K562 (cell line): ENCODE data around the gene LCA5. TPM values are rescaled to one million over a fixed set of nuclear protein-coding genes. Genes with fewer than 3 reads are reported as not detected.

Source experiments
- C11orf30 ChIP-seq: fragments of 450-650 bp; IDR thresholded peaks from 2 replicates; pipeline ENCODE4 v1.6.1; 2016; ENCODE audit warnings: low read depth, mild to moderate bottlenecking
- HMG20A ChIP-seq: fragments of 450-650 bp; formaldehyde crosslinking; conservative IDR thresholded peaks from 2 replicates; pipeline ENCODE4 v1.4.0; 2020; ENCODE audit warnings: mild to moderate bottlenecking, mixed read lengths
- KLF16 ChIP-seq: IDR thresholded peaks from 2 replicates; pipeline ENCODE4 v1.6.1; 2016; ENCODE audit warnings: antibody characterized with exemption
- SREBF1 ChIP-seq: fragments of 150-350 bp; IDR thresholded peaks from 2 replicates; pipeline ENCODE4 v1.6.1; 2014; ENCODE audit warnings: antibody characterized with exemption, low read depth, low read length, borderline replicate concordance
- TAF7 ChIP-seq: fragments of 450-650 bp; IDR thresholded peaks from 2 replicates; pipeline ENCODE4 v1.6.1; 2016; ENCODE audit warnings: missing genetic modification characterization, missing compliant biosample characterization
- TCFL5 ChIP-seq: fragments of 250-450 bp; sonication (Bioruptor Pico); conservative IDR thresholded peaks from 2 replicates; pipeline ENCODE4 v1.6.1; 2021; ENCODE audit warnings: mild to moderate bottlenecking, moderate library complexity, matching md5 sums
- ZNF76 ChIP-seq: fragments of 250-450 bp; sonication (Bioruptor Pico); IDR thresholded peaks from 2 replicates; pipeline ENCODE4 v1.4.0; 2020; ENCODE audit warnings: mild to moderate bottlenecking, moderate library complexity, borderline replicate concordance
- polyA plus RNA-seq, 8 experiments: library from polyadenylated mRNA; depleted of rRNA in 4 of 8; stranded (reverse) in 5 of 8; unstranded in 3 of 8; fragments of >200 nt; fragmentation: Nextera tagmentation in 2 of 8; fragmentation: Illumina TruSeq in 1 of 8; extraction: Ambion mirVana in 2 of 8; extraction: Trizol in 1 of 8; gene quantifications; 2 replicates each; pipeline versions ENCODE4 v1.2.1 to v1.2.3, GENCODE V29; 2011 to 2014; ENCODE audit warnings: inconsistent platforms in 1 of 8, missing spikeins in 1 of 8
- total RNA-seq, 7 experiments: library from RNA; depleted of rRNA in 6 of 7; stranded (reverse); fragments of >200 nt in 6 of 7; fragmentation: Illumina TruSeq in 2 of 7; extraction: Trizol in 2 of 7; gene quantifications; 2 replicates each; pipeline versions ENCODE4 v1.2.1 to v1.2.3, GENCODE V29; 2011 to 2021; ENCODE audit warnings: low replicate concordance in 1 of 7
- TF ChIP-seq, protein P1 (sequence below): fragments of 250-450 bp; sonication (Bioruptor Pico); IDR thresholded peaks from 2 replicates; pipeline ENCODE4 v1.5.0; 2021
- TF ChIP-seq, protein P2 (sequence below), 2 experiments: fragments of 450-650 bp; formaldehyde crosslinking in 1 of 2; IDR thresholded peaks; 2 replicates each; pipeline versions ENCODE4 v1.4.0 to v1.6.1; 2014 to 2020; ENCODE audit warnings: mild to moderate bottlenecking in 2 of 2, borderline replicate concordance in 1 of 2, low read depth in 1 of 2
- TF ChIP-seq, protein P3 (sequence below): fragments of 450-650 bp; formaldehyde crosslinking; IDR thresholded peaks from 2 replicates; pipeline ENCODE4 v1.4.0; 2020; ENCODE audit warnings: mild to moderate bottlenecking, moderate library complexity
- TF ChIP-seq, protein P4 (sequence below): sonication (generic); formaldehyde crosslinking; IDR thresholded peaks from 2 replicates; pipeline ENCODE4 v1.8.0; 2022; ENCODE audit warnings: mild to moderate bottlenecking, missing genetic modification reagents
- TF ChIP-seq, protein P5 (sequence below): IDR thresholded peaks from 2 replicates; pipeline ENCODE4 v1.6.1; 2011; ENCODE audit not compliant: insufficient read length; ENCODE audit errors: extremely low read depth

The LCA5 gene
- total and polyA plus RNA-seq, 9 of the 15 experiments (the other 6 are each of a cell fraction or from before 2014, with no cell fraction given) = 1.0 to 3.4 (median 1.8) TPM

DNA sequence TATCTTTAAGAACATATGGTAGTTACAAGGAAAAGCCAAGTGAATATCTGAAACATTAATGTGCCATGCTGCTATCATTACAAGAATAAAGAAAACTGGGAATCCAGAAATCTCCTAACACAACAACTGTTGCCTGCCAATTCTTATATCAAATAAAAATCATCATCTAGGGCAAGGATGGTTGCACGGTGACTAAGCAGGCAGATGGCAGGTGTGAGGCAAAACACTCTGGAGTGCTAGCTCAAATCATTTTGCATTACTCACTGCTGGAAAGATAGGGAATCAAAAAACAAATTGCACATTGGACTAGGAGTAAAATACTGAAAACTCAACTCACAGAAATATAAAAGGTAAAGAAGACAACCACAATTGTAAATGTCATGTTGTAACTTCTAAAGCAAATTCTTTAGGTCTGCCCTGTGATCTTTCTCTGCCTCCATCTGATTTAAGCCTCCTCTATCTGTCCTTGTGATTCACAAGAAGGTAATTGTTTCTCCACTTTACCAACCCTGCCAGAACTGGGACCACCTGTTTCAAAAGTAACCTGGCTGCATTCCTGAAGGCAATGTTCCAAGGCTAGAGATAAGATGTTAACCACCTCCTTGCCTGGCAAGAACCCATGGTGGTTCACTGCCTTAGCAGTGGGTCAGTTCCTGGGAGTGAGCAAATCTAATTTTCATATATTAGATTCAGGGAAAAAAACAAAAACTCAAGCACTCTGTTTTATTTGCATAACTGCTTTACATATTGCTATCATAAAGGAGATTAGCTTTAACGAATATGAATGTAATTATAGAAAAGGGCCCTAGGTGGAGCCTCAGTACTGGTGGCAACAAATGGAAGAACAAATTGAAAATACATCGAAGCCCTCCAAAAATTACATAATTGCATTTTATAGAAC, 33.1 kb upstream of the LCA5 start (continued):
- TF ChIP-seq, protein P1, sequence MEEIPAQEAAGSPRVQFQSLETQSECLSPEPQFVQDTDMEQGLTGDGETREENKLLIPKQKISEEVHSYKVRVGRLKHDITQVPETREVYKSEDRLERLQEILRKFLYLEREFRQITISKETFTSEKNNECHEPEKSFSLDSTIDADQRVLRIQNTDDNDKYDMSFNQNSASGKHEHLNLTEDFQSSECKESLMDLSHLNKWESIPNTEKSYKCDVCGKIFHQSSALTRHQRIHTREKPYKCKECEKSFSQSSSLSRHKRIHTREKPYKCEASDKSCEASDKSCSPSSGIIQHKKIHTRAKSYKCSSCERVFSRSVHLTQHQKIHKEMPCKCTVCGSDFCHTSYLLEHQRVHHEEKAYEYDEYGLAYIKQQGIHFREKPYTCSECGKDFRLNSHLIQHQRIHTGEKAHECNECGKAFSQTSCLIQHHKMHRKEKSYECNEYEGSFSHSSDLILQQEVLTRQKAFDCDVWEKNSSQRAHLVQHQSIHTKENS (CRISPR knock-in tag) = no peak
- TF ChIP-seq C11orf30 = peak; percentile 24; the same call in 1 of the 2 replicates
- TF ChIP-seq, protein P2, sequence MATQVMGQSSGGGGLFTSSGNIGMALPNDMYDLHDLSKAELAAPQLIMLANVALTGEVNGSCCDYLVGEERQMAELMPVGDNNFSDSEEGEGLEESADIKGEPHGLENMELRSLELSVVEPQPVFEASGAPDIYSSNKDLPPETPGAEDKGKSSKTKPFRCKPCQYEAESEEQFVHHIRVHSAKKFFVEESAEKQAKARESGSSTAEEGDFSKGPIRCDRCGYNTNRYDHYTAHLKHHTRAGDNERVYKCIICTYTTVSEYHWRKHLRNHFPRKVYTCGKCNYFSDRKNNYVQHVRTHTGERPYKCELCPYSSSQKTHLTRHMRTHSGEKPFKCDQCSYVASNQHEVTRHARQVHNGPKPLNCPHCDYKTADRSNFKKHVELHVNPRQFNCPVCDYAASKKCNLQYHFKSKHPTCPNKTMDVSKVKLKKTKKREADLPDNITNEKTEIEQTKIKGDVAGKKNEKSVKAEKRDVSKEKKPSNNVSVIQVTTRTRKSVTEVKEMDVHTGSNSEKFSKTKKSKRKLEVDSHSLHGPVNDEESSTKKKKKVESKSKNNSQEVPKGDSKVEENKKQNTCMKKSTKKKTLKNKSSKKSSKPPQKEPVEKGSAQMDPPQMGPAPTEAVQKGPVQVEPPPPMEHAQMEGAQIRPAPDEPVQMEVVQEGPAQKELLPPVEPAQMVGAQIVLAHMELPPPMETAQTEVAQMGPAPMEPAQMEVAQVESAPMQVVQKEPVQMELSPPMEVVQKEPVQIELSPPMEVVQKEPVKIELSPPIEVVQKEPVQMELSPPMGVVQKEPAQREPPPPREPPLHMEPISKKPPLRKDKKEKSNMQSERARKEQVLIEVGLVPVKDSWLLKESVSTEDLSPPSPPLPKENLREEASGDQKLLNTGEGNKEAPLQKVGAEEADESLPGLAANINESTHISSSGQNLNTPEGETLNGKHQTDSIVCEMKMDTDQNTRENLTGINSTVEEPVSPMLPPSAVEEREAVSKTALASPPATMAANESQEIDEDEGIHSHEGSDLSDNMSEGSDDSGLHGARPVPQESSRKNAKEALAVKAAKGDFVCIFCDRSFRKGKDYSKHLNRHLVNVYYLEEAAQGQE (IDR thresholded peaks at IDR 0.05; ENCODE audit: borderline replicate concordance) = peak; percentile 79; the same call in 1 of the 2 replicates
- TF ChIP-seq, protein P2 (CRISPR knock-in tag; IDR thresholded peaks at IDR 0.05; ENCODE audit: low read depth) = no peak
- TF ChIP-seq KLF16 = peak; percentile 32; the same call in 1 of the 2 replicates
- TF ChIP-seq, protein P3, sequence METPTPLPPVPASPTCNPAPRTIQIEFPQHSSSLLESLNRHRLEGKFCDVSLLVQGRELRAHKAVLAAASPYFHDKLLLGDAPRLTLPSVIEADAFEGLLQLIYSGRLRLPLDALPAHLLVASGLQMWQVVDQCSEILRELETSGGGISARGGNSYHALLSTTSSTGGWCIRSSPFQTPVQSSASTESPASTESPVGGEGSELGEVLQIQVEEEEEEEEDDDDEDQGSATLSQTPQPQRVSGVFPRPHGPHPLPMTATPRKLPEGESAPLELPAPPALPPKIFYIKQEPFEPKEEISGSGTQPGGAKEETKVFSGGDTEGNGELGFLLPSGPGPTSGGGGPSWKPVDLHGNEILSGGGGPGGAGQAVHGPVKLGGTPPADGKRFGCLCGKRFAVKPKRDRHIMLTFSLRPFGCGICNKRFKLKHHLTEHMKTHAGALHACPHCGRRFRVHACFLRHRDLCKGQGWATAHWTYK (CRISPR knock-in tag) = no peak
- TF ChIP-seq, protein P4, sequence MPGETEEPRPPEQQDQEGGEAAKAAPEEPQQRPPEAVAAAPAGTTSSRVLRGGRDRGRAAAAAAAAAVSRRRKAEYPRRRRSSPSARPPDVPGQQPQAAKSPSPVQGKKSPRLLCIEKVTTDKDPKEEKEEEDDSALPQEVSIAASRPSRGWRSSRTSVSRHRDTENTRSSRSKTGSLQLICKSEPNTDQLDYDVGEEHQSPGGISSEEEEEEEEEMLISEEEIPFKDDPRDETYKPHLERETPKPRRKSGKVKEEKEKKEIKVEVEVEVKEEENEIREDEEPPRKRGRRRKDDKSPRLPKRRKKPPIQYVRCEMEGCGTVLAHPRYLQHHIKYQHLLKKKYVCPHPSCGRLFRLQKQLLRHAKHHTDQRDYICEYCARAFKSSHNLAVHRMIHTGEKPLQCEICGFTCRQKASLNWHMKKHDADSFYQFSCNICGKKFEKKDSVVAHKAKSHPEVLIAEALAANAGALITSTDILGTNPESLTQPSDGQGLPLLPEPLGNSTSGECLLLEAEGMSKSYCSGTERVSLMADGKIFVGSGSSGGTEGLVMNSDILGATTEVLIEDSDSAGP (CRISPR knock-in tag) = no peak
- TF ChIP-seq TAF7 (tag) = no peak
- no peak for TF ChIP-seq SREBF1
- no peak for TF ChIP-seq ZNF76 (CRISPR knock-in tag)
- TF ChIP-seq, protein P5, sequence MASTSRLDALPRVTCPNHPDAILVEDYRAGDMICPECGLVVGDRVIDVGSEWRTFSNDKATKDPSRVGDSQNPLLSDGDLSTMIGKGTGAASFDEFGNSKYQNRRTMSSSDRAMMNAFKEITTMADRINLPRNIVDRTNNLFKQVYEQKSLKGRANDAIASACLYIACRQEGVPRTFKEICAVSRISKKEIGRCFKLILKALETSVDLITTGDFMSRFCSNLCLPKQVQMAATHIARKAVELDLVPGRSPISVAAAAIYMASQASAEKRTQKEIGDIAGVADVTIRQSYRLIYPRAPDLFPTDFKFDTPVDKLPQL = no peak
- TF ChIP-seq HMG20A (CRISPR knock-in tag) = no peak
- TF ChIP-seq TCFL5 (CRISPR knock-in tag) = no peak
